Epithelial cell of esophagus (primary cell): Measurements from ENCODE around the gene UBE2J2.
"Not testable (repeated sequence)": the region's sequence is repeated elsewhere in the genome, so short reads cannot be mapped to it uniquely, and the experiment has no call there.

Experiments used
- DNase-seq: peaks from one replicate; pipeline ENCODE4 v3.0.0; 2010; ENCODE audit warnings: low read depth
- H3K4me3 ChIP-seq: 2 replicates; pipeline ENCODE4 v1.5.1; 2011; ENCODE audit warnings: mild to moderate bottlenecking, low read length, control low read depth
- TF ChIP-seq, protein P1 (sequence below): IDR thresholded peaks from 2 replicates; pipeline ENCODE4 v1.5.1; 2011; ENCODE audit warnings: low read depth, mild to moderate bottlenecking, low read length, control low read depth, inconsistent platforms; ENCODE audit not compliant: insufficient read depth; ENCODE audit errors: missing control alignments

UBE2J2 gene

DNA sequence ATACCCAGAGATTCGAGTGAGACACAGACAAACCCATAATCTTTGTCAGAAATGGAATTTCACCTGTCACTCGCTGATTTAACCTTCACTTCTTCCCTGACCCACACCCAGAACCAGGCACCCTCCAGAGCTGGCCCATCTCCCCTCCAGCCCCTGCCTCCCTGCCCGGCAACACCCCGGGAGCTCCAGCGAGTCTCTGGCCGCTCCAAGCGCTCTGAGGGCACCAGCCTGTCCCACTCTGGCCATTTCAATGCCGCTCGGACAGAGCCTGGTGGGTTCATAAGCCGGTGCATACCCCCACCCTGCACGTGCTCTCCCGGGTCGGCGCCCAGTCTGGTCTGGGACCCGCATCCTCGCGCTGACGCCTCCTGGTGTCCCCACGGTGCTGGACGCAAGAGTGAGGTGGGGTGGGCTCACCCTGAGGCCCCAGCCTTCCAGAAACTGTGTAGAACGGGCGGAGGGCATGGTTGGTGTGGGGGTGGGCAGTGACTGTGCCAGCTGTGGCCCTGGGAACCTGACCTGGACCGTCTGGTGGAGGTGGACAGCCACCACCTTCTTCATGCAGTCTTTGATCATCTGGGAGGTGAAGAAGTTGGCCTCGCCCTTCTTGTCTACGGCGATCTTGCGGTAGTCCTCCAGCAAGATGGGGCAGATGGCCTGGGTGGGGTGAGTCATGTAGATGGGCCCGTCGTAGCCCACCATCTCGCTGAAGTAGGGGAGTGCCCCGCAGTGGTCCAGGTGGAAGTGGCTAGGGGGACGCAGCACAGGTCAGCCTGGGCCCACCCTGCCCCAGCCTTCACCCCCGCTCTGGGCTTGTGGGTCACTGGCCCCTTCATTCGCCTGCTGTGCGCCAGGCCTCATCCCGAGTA, 45.4 kb upstream of the UBE2J2 start:
- no peak overlapping the region for H3K4me3 ChIP-seq
- TF ChIP-seq, protein P1, sequence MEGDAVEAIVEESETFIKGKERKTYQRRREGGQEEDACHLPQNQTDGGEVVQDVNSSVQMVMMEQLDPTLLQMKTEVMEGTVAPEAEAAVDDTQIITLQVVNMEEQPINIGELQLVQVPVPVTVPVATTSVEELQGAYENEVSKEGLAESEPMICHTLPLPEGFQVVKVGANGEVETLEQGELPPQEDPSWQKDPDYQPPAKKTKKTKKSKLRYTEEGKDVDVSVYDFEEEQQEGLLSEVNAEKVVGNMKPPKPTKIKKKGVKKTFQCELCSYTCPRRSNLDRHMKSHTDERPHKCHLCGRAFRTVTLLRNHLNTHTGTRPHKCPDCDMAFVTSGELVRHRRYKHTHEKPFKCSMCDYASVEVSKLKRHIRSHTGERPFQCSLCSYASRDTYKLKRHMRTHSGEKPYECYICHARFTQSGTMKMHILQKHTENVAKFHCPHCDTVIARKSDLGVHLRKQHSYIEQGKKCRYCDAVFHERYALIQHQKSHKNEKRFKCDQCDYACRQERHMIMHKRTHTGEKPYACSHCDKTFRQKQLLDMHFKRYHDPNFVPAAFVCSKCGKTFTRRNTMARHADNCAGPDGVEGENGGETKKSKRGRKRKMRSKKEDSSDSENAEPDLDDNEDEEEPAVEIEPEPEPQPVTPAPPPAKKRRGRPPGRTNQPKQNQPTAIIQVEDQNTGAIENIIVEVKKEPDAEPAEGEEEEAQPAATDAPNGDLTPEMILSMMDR: no peak
- DNase-seq: no peak

DNA sequence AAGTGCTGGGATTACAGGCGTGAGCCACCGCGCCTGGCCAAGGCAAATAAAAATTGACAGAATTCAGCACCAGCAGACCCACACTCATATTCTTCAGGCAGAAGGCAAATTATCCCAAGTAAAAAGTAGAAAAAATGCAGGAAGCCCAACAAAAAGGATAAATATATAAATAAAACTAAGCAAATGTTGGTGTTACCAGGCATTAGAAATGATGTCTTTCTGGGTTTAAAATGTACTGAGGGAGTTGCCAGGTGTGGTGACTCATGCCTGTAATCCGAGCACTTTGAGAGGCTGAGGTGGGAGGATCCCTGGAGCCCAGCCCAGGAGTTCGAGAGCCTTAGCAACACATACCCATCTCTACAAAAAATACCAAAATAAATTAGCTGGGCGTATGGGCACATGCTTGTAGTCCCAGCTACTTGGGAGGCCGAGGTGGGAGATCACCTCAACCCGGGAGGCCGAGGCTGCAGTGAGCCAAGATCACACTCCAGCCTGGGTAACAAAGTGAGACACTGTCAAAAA, 44.5 kb upstream of the UBE2J2 start:
- peak; percentile 91 for DNase-seq
- TF ChIP-seq, protein P1: no peak
- H3K4me3 ChIP-seq: no peak overlapping the region

DNA sequence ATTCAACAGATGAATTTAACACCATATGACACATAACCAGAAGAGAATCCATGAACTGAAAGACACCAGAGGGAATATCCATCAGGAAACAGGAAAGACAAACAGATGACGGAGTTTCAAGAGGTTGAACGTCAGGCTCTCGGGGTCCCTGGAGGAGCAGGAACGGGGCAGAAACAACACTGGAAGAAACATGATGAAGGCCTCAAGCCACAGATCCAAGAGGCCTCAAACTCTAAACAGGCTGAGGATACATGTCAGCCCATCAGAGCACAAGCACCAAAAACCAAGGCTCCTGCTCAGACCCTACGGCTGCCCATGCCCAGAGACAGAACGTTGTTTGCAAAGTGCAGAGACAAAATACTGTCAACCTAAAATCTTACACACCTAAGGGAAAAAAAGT, 43.8 kb upstream of the UBE2J2 start:
- TF ChIP-seq, protein P1: no peak
- DNase-seq: no peak
- H3K4me3 ChIP-seq: no peak overlapping the region

DNA sequence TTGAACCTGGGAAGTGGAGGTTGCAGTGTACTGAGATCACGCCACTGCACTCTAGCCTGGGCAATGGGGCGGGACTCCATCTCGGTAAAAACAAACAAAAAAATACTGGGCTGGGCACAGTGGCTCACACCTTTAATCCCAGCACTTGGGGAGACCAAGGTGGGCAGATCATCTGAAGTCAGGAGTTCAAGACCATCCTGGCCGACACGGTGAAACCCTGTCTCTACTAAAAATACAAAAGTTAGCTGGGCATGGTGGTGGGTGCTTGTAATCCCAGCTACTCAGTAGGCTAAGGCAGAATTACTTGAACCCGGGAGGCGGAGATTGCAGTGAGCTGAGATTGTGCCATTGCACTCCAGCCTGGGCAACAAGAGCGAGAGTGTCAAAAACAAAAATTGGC, 42.5 kb upstream of the UBE2J2 start:
- H3K4me3 ChIP-seq: not testable (repeated sequence)

DNA sequence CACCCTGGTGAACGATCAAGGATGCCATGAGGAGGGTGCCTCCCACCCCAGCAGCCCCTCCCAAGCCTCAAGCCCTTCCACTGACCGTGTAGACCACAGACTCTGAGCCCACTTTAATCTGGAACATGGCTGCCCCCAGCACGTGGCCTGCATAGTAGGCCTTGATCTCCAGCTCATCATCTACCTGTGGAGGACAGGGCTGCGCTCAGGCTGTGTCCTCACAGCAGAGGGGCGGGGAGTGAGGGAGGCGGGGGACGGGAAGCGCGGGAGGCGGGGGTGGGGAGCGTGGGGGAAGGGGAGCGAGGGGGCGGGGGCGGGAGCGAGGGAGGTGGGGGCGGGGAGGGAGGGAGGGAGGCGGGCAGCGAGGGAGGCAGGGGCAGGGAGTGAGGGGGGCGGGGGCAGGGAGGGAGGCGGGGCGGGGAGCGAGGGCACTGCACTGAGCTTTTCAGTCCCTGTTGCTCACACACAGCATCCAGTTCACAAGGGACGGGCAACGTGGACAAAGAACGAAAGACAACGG, 41.8 kb upstream of the UBE2J2 start:
- TF ChIP-seq, protein P1: no peak
- DNase-seq: no peak
- no peak overlapping the region for H3K4me3 ChIP-seq

More for the DNA sequence above, 42.5 kb upstream of the UBE2J2 start:
- DNase-seq: not testable (repeated sequence)

DNA sequence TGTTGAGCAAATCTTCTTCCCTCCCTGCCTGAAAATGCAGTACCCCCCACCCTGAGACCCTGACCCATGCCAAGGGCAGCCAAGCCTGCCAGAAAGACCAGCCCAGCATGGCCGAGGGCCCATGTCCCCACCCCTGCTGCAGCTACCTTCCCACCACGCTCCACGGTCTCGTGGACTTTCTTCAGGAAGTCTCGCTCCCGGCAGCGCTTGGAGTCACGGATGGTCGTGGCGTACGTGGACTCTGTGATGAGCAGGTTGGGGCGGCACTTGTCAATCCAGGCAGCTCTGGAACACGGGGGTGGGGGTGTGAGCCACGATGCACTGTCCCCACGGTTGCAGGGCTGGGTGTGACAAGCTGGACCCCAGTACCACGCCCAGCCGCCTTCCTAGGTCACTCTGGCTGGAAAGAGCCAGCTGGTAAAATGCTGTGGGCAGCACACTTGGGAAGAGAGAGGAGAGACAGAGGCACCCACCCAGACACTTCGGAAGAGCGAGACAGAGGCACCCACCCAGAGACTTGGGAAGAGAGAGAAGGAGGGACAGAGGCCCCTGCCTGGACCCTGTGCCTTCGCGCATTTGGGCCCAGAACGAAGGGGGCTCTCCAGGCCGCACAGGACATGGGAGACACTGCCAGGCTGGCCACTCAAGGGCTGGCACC, 41.2 kb upstream of the UBE2J2 start:
- TF ChIP-seq, protein P1: no peak
- no peak overlapping the region for H3K4me3 ChIP-seq
- DNase-seq: no peak

DNA sequence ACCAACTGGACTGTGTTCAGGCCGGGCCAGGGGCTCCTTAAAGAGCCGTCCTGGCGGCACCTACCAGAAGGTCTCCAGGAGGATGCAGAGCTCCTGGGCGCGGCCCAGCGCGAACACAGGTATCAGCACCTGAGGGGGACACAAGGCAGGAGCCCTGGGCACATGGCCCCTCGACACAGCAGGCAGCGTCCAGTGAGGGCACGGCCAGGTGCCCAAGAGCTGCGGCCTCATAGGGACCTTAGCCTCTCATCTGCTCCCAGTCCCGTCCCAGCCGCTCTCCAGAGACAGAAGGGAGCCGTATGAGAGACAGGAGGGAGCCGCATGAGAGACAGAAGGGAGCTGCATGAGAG, 40.6 kb upstream of the UBE2J2 start:
- H3K4me3 ChIP-seq: no peak overlapping the region
- TF ChIP-seq, protein P1: no peak

More for the DNA sequence above, 40.6 kb upstream of the UBE2J2 start:
- DNase-seq: no peak
